Right lobe of liver (tissue), 6 donors: ENCODE measurements around the gene GPR135. TPM values are rescaled to one million over a fixed set of nuclear protein-coding genes. Genes with fewer than 3 reads are reported as not detected.

Experiments
- ATAC-seq, 4 donors: fragments of 200-7000 bp; cut with Tn5 transposase; one replicate each; pipeline ENCODE4 v1.9.1; 2020; ENCODE audit warnings: mild to moderate bottlenecking in 4 of 4, moderate library complexity in 4 of 4
- DNase-seq, 3 donors: peaks; one replicate each; pipeline ENCODE4 v3.0.0-alpha.2; 2020
- H3K27ac ChIP-seq, 3 donors: fragments of 200-600 bp; one replicate each; pipeline ENCODE4 v1.8.0; 2022
- H3K27me3 ChIP-seq, 2 donors: fragments of 200-600 bp; one replicate each; pipeline ENCODE4 v1.8.0; 2022
- H3K36me3 ChIP-seq, 4 donors: fragments of 200-600 bp; sonication (generic) in 1 of 4; one replicate each; pipeline versions ENCODE4 v1.5.1 to v1.8.0; 2017 to 2022; ENCODE audit warnings: control low read depth in 1 of 4
- H3K4me1 ChIP-seq, 4 donors: fragments of 200-600 bp; sonication (generic) in 1 of 4; one replicate each; pipeline versions ENCODE4 v1.5.1 to v1.8.0; 2017 to 2022; ENCODE audit warnings: control low read depth in 1 of 4
- H3K4me3 ChIP-seq, 3 donors: fragments of 200-600 bp; one replicate each; pipeline ENCODE4 v1.8.0; 2022
- H3K9me3 ChIP-seq, 4 donors: fragments of 200-600 bp; sonication (generic) in 1 of 4; one replicate each; pipeline versions ENCODE4 v1.5.1 to v1.8.0; 2017 to 2022; ENCODE audit warnings: control low read depth in 1 of 4
- CTCF ChIP-seq, 4 donors: fragments of 200-600 bp in 3 of 4; fragments of 450-650 bp in 1 of 4; IDR thresholded peaks; one replicate each; pipeline versions ENCODE4 v1.5.1 to v1.8.0; 2016 to 2022; ENCODE audit warnings: antibody characterized with exemption in 4 of 4, mild to moderate bottlenecking in 2 of 4
- POLR2A ChIP-seq: fragments of 450-650 bp; IDR thresholded peaks from one replicate; pipeline ENCODE4 v1.6.1; 2017; ENCODE audit warnings: antibody characterized with exemption, mild to moderate bottlenecking
- WGBS: methylation state at CpG from one replicate; pipeline ENCODE4 v1.1.6; 2018; ENCODE audit warnings: low coverage, low lambda C conversion rate; ENCODE audit not compliant: insufficient coverage; ENCODE audit errors: missing lambda C conversion rate; 5-methylcytosine and 5-hydroxymethylcytosine counted together
- intact Hi-C, 2 donors: fragments of 100-400 bp; cut with DNase I; formaldehyde crosslinking; loops; one replicate each; pipeline versions ENCODE4 v1.11.2 to v1.14.1; 2022
- total RNA-seq, 6 experiments: library from RNA; depleted of rRNA in 2 of 6; stranded (reverse); fragments of >200 nt in 2 of 6; fragmentation: NEBNext Ultra II Directional in 3 of 6; extraction: Animal tissue kit (Norgen Biotek cat#: 25700) in 3 of 6; gene quantifications; one replicate each; pipeline versions ENCODE4 v1.1.0 to v1.2.4, GENCODE V29; 2016 to 2023
- donor health status: DM: no; HTN: yes; CAD: no.
- donor health status: DM: no; HTN: no; CAD: no.
- donor health status: DM: no; HTN: no; CAD: no.
- donor health status: DM: no; HTN: yes; CAD: no.
- donor health status: DM: no; HTN: yes; CAD: no.

The GPR135 gene
- total RNA-seq, 6 experiments from 2014 or later, result 0.62 to 3.6 (median 1.6) TPM

GRCh38 chr14:59419303-59419702, 45.9 kb downstream of the GPR135 start:
- no peaks in the 10 kb centered on the region for H3K36me3 ChIP-seq
- no peaks in the 10 kb centered on the region for H3K27me3 ChIP-seq
- no peak for ATAC-seq
- no peak overlapping the region for H3K27ac ChIP-seq
- 75% methylated on average over 2 of the region's 2 CpGs for WGBS
- intact Hi-C loops, result no loop called here
- TF ChIP-seq POLR2A (no peak), CTCF (IDR thresholded peaks at IDR 0.05) (no peak)
- no peaks in the 10 kb centered on the region for H3K9me3 ChIP-seq
- no peak overlapping the region for H3K4me3 ChIP-seq
- H3K4me1 ChIP-seq, result no peaks in the 10 kb centered on the region
- DNase-seq, result no peak

- intact Hi-C loops, result no loop called here
- Histone ChIP-seq H3K27ac (no peak overlapping the region), H3K4me3 (no peak overlapping the region), H3K36me3 (no peaks in the 10 kb centered on the region), H3K27me3 (no peaks in the 10 kb centered on the region), H3K9me3 (no peaks in the 10 kb centered on the region), H3K4me1 (no peaks in the 10 kb centered on the region)
- DNase-seq, result no peak
- 55% methylated on average over 3 of the region's 6 CpGs for WGBS
- ATAC-seq, result no peak
- TF ChIP-seq POLR2A (no peak), CTCF (IDR thresholded peaks at IDR 0.05) (no peak)
These were observed 47.9 kb downstream of the GPR135 start for GRCh38 chr14:59417311-59417710.

GRCh38 chr14:59415836-59416602, 49.2 kb downstream of the GPR135 start:
- Histone ChIP-seq H3K36me3 (no peaks in the 10 kb centered on the region), H3K9me3 (no peaks in the 10 kb centered on the region), H3K4me1 (no peaks in the 10 kb centered on the region), H3K27me3 (no peaks in the 10 kb centered on the region), H3K4me3 (no peak overlapping the region), H3K27ac (no peak overlapping the region)
- TF ChIP-seq POLR2A (no peak), CTCF (IDR thresholded peaks at IDR 0.05) (no peak)
- WGBS, result 70% methylated on average over 4 of the region's 5 CpGs
- DNase-seq (no peak), ATAC-seq (no peak)
- intact Hi-C loops, result no loop called here

Other genes with a start within 250 kb of the GPR135 start
- gene L3HYPDH, start 19.0 kb upstream of the GPR135 start, total RNA-seq, result 10 to 100 TPM; 10.3 to 48.5 (median 23.4) TPM
- 10 to 100 TPM; 15.3 to 32.3 (median 16.1) TPM for gene JKAMP, start 19.1 kb upstream of the GPR135 start, total RNA-seq
- not detected for gene CCDC175, start 111.4 kb upstream of the GPR135 start, total RNA-seq